HepG2 (cell line): ENCODE measurements around the gene GDF7. TPM values are rescaled to one million over a fixed set of nuclear protein-coding genes. Genes with fewer than 3 reads are reported as not detected.

ENCODE experiments used
- CCAR2 ChIP-seq: fragments of 200-400 bp; formaldehyde crosslinking; optimal IDR thresholded peaks from 2 replicates; pipeline ENCODE3; 2018; ENCODE audit warnings: low read depth, mild to moderate bottlenecking, low read length, moderate library complexity
- NONO ChIP-seq, 2 experiments: fragments of 450-650 bp in 1 of 2; sonication (generic) in 1 of 2; formaldehyde crosslinking in 1 of 2; IDR thresholded peaks in 1 of 2; conservative IDR thresholded peaks in 1 of 2; 2 replicates each; pipeline versions ENCODE4 v1.6.1 to v1.8.0; 2017 to 2022; ENCODE audit warnings: mild to moderate bottlenecking in 1 of 2, missing genetic modification reagents in 1 of 2, moderate library complexity in 1 of 2
- PPARG ChIP-seq: conservative IDR thresholded peaks from 2 replicates; pipeline ENCODE4 v1.6.1; 2016; ENCODE audit warnings: missing biosample characterization, missing genetic modification reagents
- RAD21 ChIP-seq: fragments of 450-650 bp; formaldehyde crosslinking; IDR thresholded peaks from 2 replicates; pipeline ENCODE4 v1.5.0; 2020; ENCODE audit warnings: mild to moderate bottlenecking
- RARG ChIP-seq: sonication (generic); formaldehyde crosslinking; IDR thresholded peaks from 2 replicates; pipeline ENCODE4 v1.4.0; 2020; ENCODE audit warnings: low read depth, mild to moderate bottlenecking, missing genetic modification reagents
- RBAK ChIP-seq: sonication (generic); formaldehyde crosslinking; IDR thresholded peaks from 2 replicates; pipeline ENCODE4 v1.5.1; 2020; ENCODE audit warnings: mild to moderate bottlenecking, missing genetic modification reagents
- REXO4 ChIP-seq: sonication (generic); formaldehyde crosslinking; IDR thresholded peaks from 2 replicates; pipeline ENCODE4 v1.8.0; 2022; ENCODE audit warnings: missing genetic modification reagents, mild to moderate bottlenecking, borderline replicate concordance
- RFX5 ChIP-seq: IDR thresholded peaks from 2 replicates; pipeline ENCODE4 v1.6.1; 2011; ENCODE audit warnings: low read depth, low read length, improper control_type of control experiment
- SAFB2 ChIP-seq: sonication (generic); formaldehyde crosslinking; IDR thresholded peaks from 2 replicates; pipeline ENCODE4 v1.5.1; 2020; ENCODE audit warnings: missing genetic modification reagents, low read depth, mild to moderate bottlenecking, borderline replicate concordance
- SAP130 ChIP-seq: IDR thresholded peaks from 2 replicates; pipeline ENCODE4 v1.6.1; 2016; ENCODE audit warnings: low read depth
- SP140L ChIP-seq: sonication (generic); formaldehyde crosslinking; IDR thresholded peaks from 2 replicates; pipeline ENCODE4 v1.4.0; 2020; ENCODE audit warnings: missing genetic modification reagents, borderline replicate concordance
- TEAD3 ChIP-seq: optimal IDR thresholded peaks from 2 replicates; pipeline ENCODE3; 2016; ENCODE audit warnings: borderline replicate concordance
- TFDP1 ChIP-seq: IDR thresholded peaks from 2 replicates; pipeline ENCODE4 v1.6.1; 2016; ENCODE audit warnings: missing compliant biosample characterization, missing genetic modification reagents, borderline replicate concordance
- TOPORS ChIP-seq: sonication (generic); formaldehyde crosslinking; IDR thresholded peaks from 2 replicates; pipeline ENCODE4 v1.8.0; 2023; ENCODE audit warnings: mild to moderate bottlenecking, missing genetic modification reagents
- ZC3H13 ChIP-seq: sonication (generic); formaldehyde crosslinking; IDR thresholded peaks from 2 replicates; pipeline ENCODE4 v1.8.1; 2023; ENCODE audit warnings: mild to moderate bottlenecking, missing genetic modification reagents, moderate library complexity
- ZNF782 ChIP-seq: sonication (generic); formaldehyde crosslinking; IDR thresholded peaks from 2 replicates; pipeline ENCODE4 v1.4.0; 2020; ENCODE audit warnings: missing genetic modification reagents, mild to moderate bottlenecking, borderline replicate concordance
- ZSCAN9 ChIP-seq: IDR thresholded peaks from 2 replicates; pipeline ENCODE4 v1.6.1; 2016; ENCODE audit warnings: borderline replicate concordance
- polyA plus RNA-seq, 8 experiments: library from polyadenylated mRNA; depleted of rRNA in 3 of 8; stranded (reverse) in 7 of 8; unstranded in 1 of 8; fragments of >200 nt; fragmentation: Illumina TruSeq in 4 of 8; extraction: Trizol in 4 of 8; gene quantifications; 2 replicates each; pipeline versions ENCODE4 v1.2.1 to v1.2.3, GENCODE V29; 2011 to 2016; ENCODE audit warnings: low read depth in 4 of 8, missing spikeins in 1 of 8, mixed read lengths in 1 of 8; ENCODE audit not compliant: insufficient read depth in 1 of 8
- total RNA-seq, 5 experiments: library from RNA; depleted of rRNA; stranded (reverse); fragments of >200 nt; fragmentation: Illumina TruSeq; extraction: Trizol; gene quantifications; 2 replicates each; pipeline ENCODE4 v1.2.3, GENCODE V29; 2016; ENCODE audit warnings: low read depth in 1 of 5
- TF ChIP-seq, protein P1 (sequence below): sonication (generic); formaldehyde crosslinking; IDR thresholded peaks from 2 replicates; pipeline ENCODE4 v1.4.0; 2020; ENCODE audit warnings: missing genetic modification reagents
- TF ChIP-seq, protein P2 (sequence below): sonication (generic); formaldehyde crosslinking; IDR thresholded peaks from 2 replicates; pipeline ENCODE4 v1.9.0; 2021; ENCODE audit warnings: missing genetic modification reagents, borderline replicate concordance
- TF ChIP-seq, protein P3 (sequence below): IDR thresholded peaks from 2 replicates; pipeline ENCODE4 v1.6.1; 2016

Gene GDF7
- total and polyA plus RNA-seq, 2 of the 13 experiments (the other 11 are each of a cell fraction or from before 2014, with no cell fraction given): 1.6 to 15.0 TPM

DNA sequence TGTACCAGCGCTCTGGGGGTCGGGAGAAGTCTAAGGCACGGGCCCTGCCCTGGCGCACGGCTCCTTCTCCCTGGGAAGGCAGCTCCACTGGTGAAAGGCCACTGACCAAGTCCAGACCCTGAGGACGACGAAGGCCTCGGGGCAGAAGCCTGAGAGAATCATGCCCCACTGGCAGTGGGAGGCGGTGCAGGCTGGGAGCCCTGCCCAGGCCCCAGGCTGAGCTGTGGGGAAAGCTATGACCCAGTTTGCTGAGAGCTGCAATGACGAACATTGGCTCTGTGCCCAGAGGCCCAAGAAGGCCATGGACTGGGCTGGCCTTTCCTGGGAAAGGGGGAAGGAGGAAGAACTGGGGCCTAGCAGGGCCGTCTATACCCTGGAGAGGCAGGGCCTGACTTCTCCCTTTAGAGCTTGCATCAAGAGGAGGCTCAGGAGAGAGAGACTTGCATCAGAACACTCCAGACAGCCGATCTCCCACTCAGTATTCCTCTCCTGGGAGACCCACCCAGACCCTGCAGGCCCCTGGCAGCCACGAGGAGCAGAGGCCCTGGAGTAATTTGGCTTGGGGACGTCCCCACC is 49.0 kb upstream of the GDF7 start (continued):
- TF ChIP-seq SP140L (CRISPR knock-in tag) (no peak), RBAK (no peak), REXO4 (no peak), SAFB2 (CRISPR knock-in tag) (peak; percentile 22; the same call in 1 of the 2 replicates), ZNF782 (no peak; the same call in 1 of the 2 replicates), TOPORS (no peak), TFDP1 (CRISPR knock-in tag) (no peak), RARG (no peak), RFX5 (no peak), CCAR2 (no peak), PPARG (CRISPR knock-in tag) (peak; percentile 64), NONO (IDR thresholded peaks at IDR 0.05) (no peak), NONO (CRISPR knock-in tag; conservative IDR thresholded peaks at IDR 0.05) (no peak; the same call in 1 of the 2 replicates), TEAD3 (no peak), ZSCAN9 (peak; percentile 51; the same call in 1 of the 2 replicates), RAD21 (CRISPR knock-in tag) (peak; percentile 92), SAP130 (peak; percentile 56; the same call in 1 of the 2 replicates), ZC3H13 (CRISPR knock-in tag) (no peak)
- TF ChIP-seq, protein P1, sequence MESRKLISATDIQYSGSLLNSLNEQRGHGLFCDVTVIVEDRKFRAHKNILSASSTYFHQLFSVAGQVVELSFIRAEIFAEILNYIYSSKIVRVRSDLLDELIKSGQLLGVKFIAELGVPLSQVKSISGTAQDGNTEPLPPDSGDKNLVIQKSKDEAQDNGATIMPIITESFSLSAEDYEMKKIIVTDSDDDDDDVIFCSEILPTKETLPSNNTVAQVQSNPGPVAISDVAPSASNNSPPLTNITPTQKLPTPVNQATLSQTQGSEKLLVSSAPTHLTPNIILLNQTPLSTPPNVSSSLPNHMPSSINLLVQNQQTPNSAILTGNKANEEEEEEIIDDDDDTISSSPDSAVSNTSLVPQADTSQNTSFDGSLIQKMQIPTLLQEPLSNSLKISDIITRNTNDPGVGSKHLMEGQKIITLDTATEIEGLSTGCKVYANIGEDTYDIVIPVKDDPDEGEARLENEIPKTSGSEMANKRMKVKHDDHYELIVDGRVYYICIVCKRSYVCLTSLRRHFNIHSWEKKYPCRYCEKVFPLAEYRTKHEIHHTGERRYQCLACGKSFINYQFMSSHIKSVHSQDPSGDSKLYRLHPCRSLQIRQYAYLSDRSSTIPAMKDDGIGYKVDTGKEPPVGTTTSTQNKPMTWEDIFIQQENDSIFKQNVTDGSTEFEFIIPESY (CRISPR knock-in tag): peak; percentile 61; the same call in 1 of the 2 replicates
- TF ChIP-seq, protein P2, sequence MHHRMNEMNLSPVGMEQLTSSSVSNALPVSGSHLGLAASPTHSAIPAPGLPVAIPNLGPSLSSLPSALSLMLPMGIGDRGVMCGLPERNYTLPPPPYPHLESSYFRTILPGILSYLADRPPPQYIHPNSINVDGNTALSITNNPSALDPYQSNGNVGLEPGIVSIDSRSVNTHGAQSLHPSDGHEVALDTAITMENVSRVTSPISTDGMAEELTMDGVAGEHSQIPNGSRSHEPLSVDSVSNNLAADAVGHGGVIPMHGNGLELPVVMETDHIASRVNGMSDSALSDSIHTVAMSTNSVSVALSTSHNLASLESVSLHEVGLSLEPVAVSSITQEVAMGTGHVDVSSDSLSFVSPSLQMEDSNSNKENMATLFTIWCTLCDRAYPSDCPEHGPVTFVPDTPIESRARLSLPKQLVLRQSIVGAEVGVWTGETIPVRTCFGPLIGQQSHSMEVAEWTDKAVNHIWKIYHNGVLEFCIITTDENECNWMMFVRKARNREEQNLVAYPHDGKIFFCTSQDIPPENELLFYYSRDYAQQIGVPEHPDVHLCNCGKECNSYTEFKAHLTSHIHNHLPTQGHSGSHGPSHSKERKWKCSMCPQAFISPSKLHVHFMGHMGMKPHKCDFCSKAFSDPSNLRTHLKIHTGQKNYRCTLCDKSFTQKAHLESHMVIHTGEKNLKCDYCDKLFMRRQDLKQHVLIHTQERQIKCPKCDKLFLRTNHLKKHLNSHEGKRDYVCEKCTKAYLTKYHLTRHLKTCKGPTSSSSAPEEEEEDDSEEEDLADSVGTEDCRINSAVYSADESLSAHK (CRISPR knock-in tag): no peak
- TF ChIP-seq, protein P3, sequence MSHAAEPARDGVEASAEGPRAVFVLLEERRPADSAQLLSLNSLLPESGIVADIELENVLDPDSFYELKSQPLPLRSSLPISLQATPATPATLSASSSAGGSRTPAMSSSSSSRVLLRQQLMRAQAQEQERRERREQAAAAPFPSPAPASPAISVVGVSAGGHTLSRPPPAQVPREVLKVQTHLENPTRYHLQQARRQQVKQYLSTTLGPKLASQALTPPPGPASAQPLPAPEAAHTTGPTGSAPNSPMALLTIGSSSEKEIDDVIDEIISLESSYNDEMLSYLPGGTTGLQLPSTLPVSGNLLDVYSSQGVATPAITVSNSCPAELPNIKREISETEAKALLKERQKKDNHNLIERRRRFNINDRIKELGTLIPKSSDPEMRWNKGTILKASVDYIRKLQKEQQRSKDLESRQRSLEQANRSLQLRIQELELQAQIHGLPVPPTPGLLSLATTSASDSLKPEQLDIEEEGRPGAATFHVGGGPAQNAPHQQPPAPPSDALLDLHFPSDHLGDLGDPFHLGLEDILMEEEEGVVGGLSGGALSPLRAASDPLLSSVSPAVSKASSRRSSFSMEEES (CRISPR knock-in tag): no peak; the same call in 1 of the 2 replicates
